IMR-90 (cell line): Measurements from ENCODE around the gene USP6NL. TPM values are rescaled to one million over a fixed set of nuclear protein-coding genes. Genes with fewer than 3 reads are reported as not detected.

Source experiments
- ATAC-seq: fragments of 200-7000 bp; cut with Tn5 transposase; 2 replicates; pipeline ENCODE4 v1.9.1; 2020; ENCODE audit warnings: low read depth, mild to moderate bottlenecking, moderate library complexity
- BruUV-seq: library from RNA; stranded (reverse); fragments of 400-500 nt; replicated peaks from 2 replicates; lab custom pipeline; 2021; lab: Mats Ljungman, UMichigan
- CTCF ChIA-PET: fragments of 300-600 bp; formaldehyde crosslinking; extraction: SDS; loops from one replicate; lab custom pipeline; 2021; ENCODE audit warnings: antibody characterized with exemption; lab: Yijun Ruan, JAX
- POLR2A ChIA-PET: fragments of 300-600 bp; sonication (Branson Sonifier 250); formaldehyde crosslinking; loops from one replicate; lab custom pipeline; 2022; ENCODE audit warnings: antibody characterized with exemption; ENCODE audit not compliant: unreplicated experiment; lab: Charles Lee
- DNase-seq: peaks from one replicate; pipeline ENCODE4 v3.0.0; 2013
- H2AFZ ChIP-seq: replicated peaks from 2 replicates; pipeline ENCODE3; 2013; ENCODE audit warnings: low read length, mild to moderate bottlenecking; ENCODE audit not compliant: poor library complexity
- H2AK5ac ChIP-seq: 2 replicates; pipeline ENCODE4 v1.6.1; 2013; ENCODE audit warnings: low read depth, low read length, inconsistent platforms
- H2AK9ac ChIP-seq: replicated peaks from 2 replicates; pipeline ENCODE3; 2013; ENCODE audit warnings: mild to moderate bottlenecking, low read depth, low read length, moderate library complexity; ENCODE audit not compliant: poor library complexity
- H2BK120ac ChIP-seq: 2 replicates; pipeline ENCODE4 v1.6.1; 2013; ENCODE audit warnings: low read depth, low read length, inconsistent platforms
- H2BK15ac ChIP-seq: 3 replicates; pipeline ENCODE4 v1.6.1; 2013; ENCODE audit warnings: low read depth, low read length, inconsistent platforms
- H2BK20ac ChIP-seq: 2 replicates; pipeline ENCODE4 v1.6.1; 2013; ENCODE audit warnings: low read depth, mild to moderate bottlenecking, inconsistent platforms, low read length, moderate library complexity
- H2BK5ac ChIP-seq: 2 replicates; pipeline ENCODE4 v1.6.1; 2013; ENCODE audit warnings: mild to moderate bottlenecking, low read depth, low read length, inconsistent platforms; ENCODE audit not compliant: poor library complexity, severe bottlenecking
- H3K14ac ChIP-seq: replicated peaks from 2 replicates; pipeline ENCODE4 v1.6.1; 2013; ENCODE audit warnings: low read depth, low read length, inconsistent platforms
- H3K18ac ChIP-seq: 2 replicates; pipeline ENCODE4 v1.6.1; 2013; ENCODE audit warnings: low read depth, low read length, control low read depth
- H3K23ac ChIP-seq: 2 replicates; pipeline ENCODE4 v1.6.1; 2013; ENCODE audit warnings: low read depth, low read length, inconsistent platforms
- H3K27ac ChIP-seq: 2 replicates; pipeline ENCODE4 v1.5.1; 2013; ENCODE audit warnings: mild to moderate bottlenecking, control low read depth, low read length; ENCODE audit not compliant: insufficient read depth
- H3K27me3 ChIP-seq: 2 replicates; pipeline ENCODE4 v1.6.1; 2013; ENCODE audit warnings: low read length; ENCODE audit not compliant: control insufficient read depth, insufficient read depth
- H3K36me3 ChIP-seq: 2 replicates; pipeline ENCODE4 v1.6.1; 2013; ENCODE audit warnings: low read length, mixed read lengths; ENCODE audit not compliant: control insufficient read depth, insufficient read depth
- H3K4ac ChIP-seq: 2 replicates; pipeline ENCODE4 v1.6.1; 2013; ENCODE audit warnings: low read depth, low read length, inconsistent platforms
- H3K4me1 ChIP-seq: 2 replicates; pipeline ENCODE4 v1.6.1; 2013; ENCODE audit warnings: low read length, mixed read lengths; ENCODE audit not compliant: control insufficient read depth, insufficient read depth
- H3K4me2 ChIP-seq: 2 replicates; pipeline ENCODE4 v1.6.1; 2013; ENCODE audit warnings: low read depth, mild to moderate bottlenecking, control low read depth, low read length, moderate library complexity
- H3K4me3 ChIP-seq: 2 replicates; pipeline ENCODE4 v1.5.1; 2013; ENCODE audit warnings: low read depth, mild to moderate bottlenecking, control low read depth, low read length, moderate library complexity; ENCODE audit not compliant: insufficient read depth
- H3K56ac ChIP-seq: 2 replicates; pipeline ENCODE4 v1.6.1; 2013; ENCODE audit warnings: low read length, inconsistent platforms; ENCODE audit not compliant: insufficient read depth; ENCODE audit errors: extremely low read depth
- H3K79me1 ChIP-seq, 2 experiments: 2 replicates each; pipeline ENCODE4 v1.6.1; 2013; ENCODE audit warnings: low read length in 2 of 2, inconsistent platforms in 1 of 2, low read depth in 1 of 2
- H3K9ac ChIP-seq: 2 replicates; pipeline ENCODE4 v1.6.1; 2013; ENCODE audit warnings: low read depth, low read length, control low read depth
- H3K9me1 ChIP-seq: 2 replicates; pipeline ENCODE4 v1.6.1; 2013; ENCODE audit warnings: low read length, inconsistent platforms; ENCODE audit not compliant: insufficient read depth
- H3K9me3 ChIP-seq: 2 replicates; pipeline ENCODE4 v1.6.1; 2013; ENCODE audit warnings: low read length; ENCODE audit not compliant: control insufficient read depth, insufficient read depth
- H4K20me1 ChIP-seq: 2 replicates; pipeline ENCODE4 v1.6.1; 2013; ENCODE audit warnings: low read length, inconsistent platforms; ENCODE audit not compliant: insufficient read depth
- H4K5ac ChIP-seq: 2 replicates; pipeline ENCODE4 v1.6.1; 2013; ENCODE audit warnings: mild to moderate bottlenecking, low read depth, low read length, control low read depth
- H4K8ac ChIP-seq, 2 experiments: 2 replicates each; pipeline ENCODE4 v1.6.1; 2013; ENCODE audit warnings: low read depth in 2 of 2, low read length in 2 of 2, control low read depth in 1 of 2, inconsistent platforms in 1 of 2
- H4K91ac ChIP-seq: 2 replicates; pipeline ENCODE4 v1.6.1; 2013; ENCODE audit warnings: low read depth, low read length, inconsistent platforms; ENCODE audit not compliant: insufficient read depth
- BHLHE40 ChIP-seq: fragments of 150-350 bp; IDR thresholded peaks from 2 replicates; pipeline ENCODE4 v1.6.1; 2016; ENCODE audit warnings: mild to moderate bottlenecking, low read depth, low read length
- CEBPB ChIP-seq: IDR thresholded peaks from 2 replicates; pipeline ENCODE4 v1.6.1; 2012; ENCODE audit warnings: low read depth, low read length, improper control_type of control experiment
- MXI1 ChIP-seq: IDR thresholded peaks from 2 replicates; pipeline ENCODE4 v1.6.1; 2012; ENCODE audit warnings: low read depth, mild to moderate bottlenecking, low read length, moderate library complexity, borderline replicate concordance
- NFE2L2 ChIP-seq: fragments of 150-350 bp; IDR thresholded peaks from 2 replicates; pipeline ENCODE4 v1.6.1; 2016; ENCODE audit warnings: low read depth, mild to moderate bottlenecking, low read length
- SMC3 ChIP-seq: fragments of 150-350 bp; IDR thresholded peaks from 2 replicates; pipeline ENCODE4 v1.6.1; 2016; ENCODE audit warnings: low read depth, mild to moderate bottlenecking, antibody characterized with exemption, low read length, moderate library complexity
- WGBS, 2 experiments: methylation state at CpG; one replicate each; pipeline versions ENCODE4 v1.1.5 to v1.1.7; 2013; ENCODE audit warnings: missing lambda C conversion rate in 2 of 2; ENCODE audit not compliant: insufficient read length in 1 of 2; ENCODE audit errors: extremely low coverage in 2 of 2; 5-methylcytosine and 5-hydroxymethylcytosine counted together
- dilution Hi-C: fragments of 300-500 bp; cut with HindIII; formaldehyde crosslinking; loops from one replicate; pipeline ENCODE4 v1.14.3; 2018; ENCODE audit warnings: low sequenced_read_pairs; ENCODE audit not compliant: unreplicated experiment
- in situ Hi-C: fragments of 300-500 bp; cut with MboI; formaldehyde crosslinking; loops from 3 replicates; pipeline ENCODE4 v1.14.3; 2019; ENCODE audit warnings: low sequenced_read_pairs, inconsistent platforms, mixed read lengths
- intact Hi-C: fragments of 100-400 bp; cut with micrococcal nuclease; formaldehyde crosslinking; loops from 2 replicates; pipeline ENCODE4 v1.10.0; 2022
- polyA plus RNA-seq, 3 experiments: library from polyadenylated mRNA; depleted of rRNA; stranded (reverse); fragments of >200 nt; gene quantifications; 2 replicates each; pipeline ENCODE4 v1.2.3, GENCODE V29; 2012; ENCODE audit warnings: low replicate concordance in 1 of 3
- total RNA-seq: library from RNA; depleted of rRNA; stranded (reverse); fragments of >200 nt; gene quantifications from 2 replicates; pipeline ENCODE4 v1.2.3, GENCODE V29; 2012
- TF ChIP-seq, protein P1 (sequence below): fragments of 150-350 bp; IDR thresholded peaks from 2 replicates; pipeline ENCODE4 v1.6.1; 2016; ENCODE audit warnings: low read depth, mild to moderate bottlenecking, low read length, moderate library complexity, borderline replicate concordance

The USP6NL gene
- total and polyA plus RNA-seq, 2 of the 4 experiments (the other 2 are of a cell fraction) = 7.8 to 9.1 TPM

DNA sequence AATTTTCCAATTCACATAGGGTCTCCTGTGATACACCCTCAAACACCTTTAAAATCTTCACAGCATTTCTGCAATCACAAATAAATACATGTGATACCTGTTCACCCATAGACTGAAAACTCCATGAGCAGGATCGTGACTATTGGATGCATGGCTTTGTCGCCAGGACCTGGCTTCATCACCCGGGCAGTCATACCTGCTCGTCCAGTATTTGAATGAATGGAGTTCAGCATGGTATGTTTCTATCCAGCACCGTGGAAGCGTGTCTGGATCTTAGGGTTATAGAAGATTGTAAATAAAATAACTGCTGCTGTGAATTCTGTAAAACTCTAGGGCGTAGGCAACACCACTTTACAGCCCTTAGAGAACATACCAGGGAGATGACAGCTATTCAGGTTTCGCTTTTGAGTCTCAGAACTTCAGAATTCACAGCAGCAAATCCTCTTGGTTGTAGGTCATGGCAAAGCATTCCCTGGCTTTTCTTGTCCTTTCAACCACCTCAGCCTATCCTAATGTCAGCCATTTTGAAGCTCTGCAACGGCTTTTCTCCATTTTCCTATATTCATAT lies 47.4 kb upstream of the USP6NL start (continued):
- TF ChIP-seq, protein P1, sequence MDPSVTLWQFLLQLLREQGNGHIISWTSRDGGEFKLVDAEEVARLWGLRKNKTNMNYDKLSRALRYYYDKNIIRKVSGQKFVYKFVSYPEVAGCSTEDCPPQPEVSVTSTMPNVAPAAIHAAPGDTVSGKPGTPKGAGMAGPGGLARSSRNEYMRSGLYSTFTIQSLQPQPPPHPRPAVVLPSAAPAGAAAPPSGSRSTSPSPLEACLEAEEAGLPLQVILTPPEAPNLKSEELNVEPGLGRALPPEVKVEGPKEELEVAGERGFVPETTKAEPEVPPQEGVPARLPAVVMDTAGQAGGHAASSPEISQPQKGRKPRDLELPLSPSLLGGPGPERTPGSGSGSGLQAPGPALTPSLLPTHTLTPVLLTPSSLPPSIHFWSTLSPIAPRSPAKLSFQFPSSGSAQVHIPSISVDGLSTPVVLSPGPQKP = no peak
- no peak for TF ChIP-seq BHLHE40

DNA sequence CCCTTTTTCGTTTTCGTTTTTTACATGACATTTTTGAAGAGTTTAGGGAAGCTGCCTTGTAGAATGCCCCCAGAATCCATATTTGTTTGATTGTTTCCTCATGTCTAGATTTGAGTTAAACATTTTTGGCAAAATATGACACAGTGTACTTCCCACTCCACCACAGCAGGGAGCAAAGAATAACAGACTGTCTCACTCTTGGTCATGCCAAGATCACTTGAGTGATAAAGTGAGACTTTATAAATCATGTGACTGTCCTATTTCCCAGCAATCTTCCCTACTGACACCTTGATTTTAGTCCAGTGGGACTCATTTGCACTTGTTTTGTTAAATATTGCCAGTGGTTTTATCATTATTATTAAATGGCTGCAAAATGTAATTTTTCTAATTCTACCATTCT lies 44.4 kb upstream of the USP6NL start:
- CTCF ChIA-PET = no interaction called here
- no peak overlapping the region for H3K4me2 ChIP-seq
- ATAC-seq = no peak
- H3K4ac ChIP-seq = no peak overlapping the region
- in situ Hi-C loops (no loop called here), intact Hi-C loops (no loop called here), dilution Hi-C loops (no loop called here)
- H3K9me3 ChIP-seq = no peaks in the 10 kb centered on the region
- H4K91ac ChIP-seq = no peak overlapping the region
- no peak overlapping the region for H3K23ac ChIP-seq
- BruUV-seq = no TSS peak
- H4K5ac ChIP-seq = no peak overlapping the region
- H3K18ac ChIP-seq = no peak overlapping the region
- H3K36me3 ChIP-seq = no peaks in the 10 kb centered on the region
- TF ChIP-seq SMC3 (no peak), NFE2L2 (no peak), CEBPB (no peak), MXI1 (no peak)
- no peak overlapping the region for H3K4me3 ChIP-seq
- no peak overlapping the region for H3K14ac ChIP-seq
- DNase-seq = no peak
- H3K27ac ChIP-seq = no peak overlapping the region
- no peaks in the 10 kb centered on the region for H3K4me1 ChIP-seq
- no peak overlapping the region for H2AK9ac ChIP-seq
- no CpG with 5 or more reads among the region's 2 CpGs for WGBS, 2 experiments
- H2AK5ac ChIP-seq = no peak overlapping the region
- no peak overlapping the region for H2BK20ac ChIP-seq
- H2BK5ac ChIP-seq = no peak overlapping the region
- H3K79me1 ChIP-seq = no peaks in the 10 kb centered on the region
- no peak overlapping the region for H2BK120ac ChIP-seq
- H2BK15ac ChIP-seq = no peak overlapping the region
- POLR2A ChIA-PET = no interaction called here
- H4K20me1 ChIP-seq = no peaks in the 10 kb centered on the region
- H4K8ac ChIP-seq = no peak overlapping the region
- H3K9ac ChIP-seq = no peak overlapping the region
- peaks cover 5% of the 10 kb centered on the region for H3K27me3 ChIP-seq
- H3K56ac ChIP-seq = no peak overlapping the region
- no peaks in the 10 kb centered on the region for H3K9me1 ChIP-seq
- H2AFZ ChIP-seq = no peak overlapping the region
